ENCODE results near the gene ACP2. TPM values are rescaled to one million over a fixed set of nuclear protein-coding genes. Genes with fewer than 3 reads are reported as not detected.

Gene ACP2
- total and polyA plus RNA-seq, 9 of the 15 experiments (the other 6 are each of a cell fraction or from before 2014, with no cell fraction given), result 1.9 to 20.0 (median 11.6) TPM

- TF ChIP-seq PHB2 (IDR thresholded peaks at IDR 0.05; ENCODE audit: low read depth), result no peak
- TF ChIP-seq PREB (CRISPR knock-in tag; IDR thresholded peaks at IDR 0.05), result no peak
- TF ChIP-seq, protein P1, sequence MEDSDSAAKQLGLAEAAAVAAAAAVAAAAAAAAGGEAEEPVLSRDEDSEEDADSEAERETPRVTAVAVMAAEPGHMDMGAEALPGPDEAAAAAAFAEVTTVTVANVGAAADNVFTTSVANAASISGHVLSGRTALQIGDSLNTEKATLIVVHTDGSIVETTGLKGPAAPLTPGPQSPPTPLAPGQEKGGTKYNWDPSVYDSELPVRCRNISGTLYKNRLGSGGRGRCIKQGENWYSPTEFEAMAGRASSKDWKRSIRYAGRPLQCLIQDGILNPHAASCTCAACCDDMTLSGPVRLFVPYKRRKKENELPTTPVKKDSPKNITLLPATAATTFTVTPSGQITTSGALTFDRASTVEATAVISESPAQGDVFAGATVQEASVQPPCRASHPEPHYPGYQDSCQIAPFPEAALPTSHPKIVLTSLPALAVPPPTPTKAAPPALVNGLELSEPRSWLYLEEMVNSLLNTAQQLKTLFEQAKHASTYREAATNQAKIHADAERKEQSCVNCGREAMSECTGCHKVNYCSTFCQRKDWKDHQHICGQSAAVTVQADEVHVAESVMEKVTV (CRISPR knock-in tag; IDR thresholded peaks at IDR 0.05), result peak; percentile 42
- TF ChIP-seq CBFA2T3 (IDR thresholded peaks at IDR 0.05), result no peak
- no peak for TF ChIP-seq TFE3 (CRISPR knock-in tag; IDR thresholded peaks at IDR 0.05)
- no peak for TF ChIP-seq HSF4 (CRISPR knock-in tag; IDR thresholded peaks at IDR 0.05; ENCODE audit: borderline replicate concordance)
- TF ChIP-seq SAFB2 (IDR thresholded peaks at IDR 0.05; ENCODE audit: borderline replicate concordance, low read depth, low read length, severe bottlenecking), result no peak
- TF ChIP-seq MAFF (IDR thresholded peaks at IDR 0.05; ENCODE audit: low read length), result no peak
- no peak for TF ChIP-seq ZNF551 (CRISPR knock-in tag; IDR thresholded peaks at IDR 0.05)
- TF ChIP-seq, protein P2, sequence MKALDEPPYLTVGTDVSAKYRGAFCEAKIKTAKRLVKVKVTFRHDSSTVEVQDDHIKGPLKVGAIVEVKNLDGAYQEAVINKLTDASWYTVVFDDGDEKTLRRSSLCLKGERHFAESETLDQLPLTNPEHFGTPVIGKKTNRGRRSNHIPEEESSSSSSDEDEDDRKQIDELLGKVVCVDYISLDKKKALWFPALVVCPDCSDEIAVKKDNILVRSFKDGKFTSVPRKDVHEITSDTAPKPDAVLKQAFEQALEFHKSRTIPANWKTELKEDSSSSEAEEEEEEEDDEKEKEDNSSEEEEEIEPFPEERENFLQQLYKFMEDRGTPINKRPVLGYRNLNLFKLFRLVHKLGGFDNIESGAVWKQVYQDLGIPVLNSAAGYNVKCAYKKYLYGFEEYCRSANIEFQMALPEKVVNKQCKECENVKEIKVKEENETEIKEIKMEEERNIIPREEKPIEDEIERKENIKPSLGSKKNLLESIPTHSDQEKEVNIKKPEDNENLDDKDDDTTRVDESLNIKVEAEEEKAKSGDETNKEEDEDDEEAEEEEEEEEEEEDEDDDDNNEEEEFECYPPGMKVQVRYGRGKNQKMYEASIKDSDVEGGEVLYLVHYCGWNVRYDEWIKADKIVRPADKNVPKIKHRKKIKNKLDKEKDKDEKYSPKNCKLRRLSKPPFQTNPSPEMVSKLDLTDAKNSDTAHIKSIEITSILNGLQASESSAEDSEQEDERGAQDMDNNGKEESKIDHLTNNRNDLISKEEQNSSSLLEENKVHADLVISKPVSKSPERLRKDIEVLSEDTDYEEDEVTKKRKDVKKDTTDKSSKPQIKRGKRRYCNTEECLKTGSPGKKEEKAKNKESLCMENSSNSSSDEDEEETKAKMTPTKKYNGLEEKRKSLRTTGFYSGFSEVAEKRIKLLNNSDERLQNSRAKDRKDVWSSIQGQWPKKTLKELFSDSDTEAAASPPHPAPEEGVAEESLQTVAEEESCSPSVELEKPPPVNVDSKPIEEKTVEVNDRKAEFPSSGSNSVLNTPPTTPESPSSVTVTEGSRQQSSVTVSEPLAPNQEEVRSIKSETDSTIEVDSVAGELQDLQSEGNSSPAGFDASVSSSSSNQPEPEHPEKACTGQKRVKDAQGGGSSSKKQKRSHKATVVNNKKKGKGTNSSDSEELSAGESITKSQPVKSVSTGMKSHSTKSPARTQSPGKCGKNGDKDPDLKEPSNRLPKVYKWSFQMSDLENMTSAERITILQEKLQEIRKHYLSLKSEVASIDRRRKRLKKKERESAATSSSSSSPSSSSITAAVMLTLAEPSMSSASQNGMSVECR (CRISPR knock-in tag; IDR thresholded peaks at IDR 0.05), result 0 out of 2 replicates have a peak, but pooled peaks have one; percentile 26
- no peak for TF ChIP-seq GATAD2B (IDR thresholded peaks at IDR 0.05; ENCODE audit: borderline replicate concordance)
- no peak for TF ChIP-seq POLR3A (IDR thresholded peaks at IDR 0.05; ENCODE audit: borderline replicate concordance, extremely low read depth, insufficient read depth, insufficient read length)
- no peak for TF ChIP-seq DACH1 (IDR thresholded peaks at IDR 0.05; ENCODE audit: partially characterized antibody)
- no peak for TF ChIP-seq CTBP1 (IDR thresholded peaks at IDR 0.05; ENCODE audit: borderline replicate concordance)
- no peak for TF ChIP-seq ZNF274 (IDR thresholded peaks at IDR 0.05; ENCODE audit: borderline replicate concordance, low read depth, low read length)
- TF ChIP-seq EHMT2 (IDR thresholded peaks at IDR 0.05), result no peak
- no peak for TF ChIP-seq MLX (CRISPR knock-in tag; conservative IDR thresholded peaks at IDR 0.05)
These were observed 9.1 kb upstream of the ACP2 start, which contains the start of gene NR1H3 (continued) for GRCh38 chr11:47257517-47258316.

Data from K562 (cell line).